Prostate gland (tissue), 2 donors: ENCODE results near the gene CCBE1. TPM values are rescaled to one million over a fixed set of nuclear protein-coding genes. Genes with fewer than 3 reads are reported as not detected.

Experiments used
- DNase-seq: peaks from one replicate; pipeline ENCODE4 v3.0.0-alpha.2; 2019; ENCODE audit warnings: low spot score
- H3K27ac ChIP-seq, 2 donors: fragments of 200-600 bp; sonication (generic); 2 replicates each; pipeline ENCODE4 v1.5.1; 2017 to 2019
- H3K27me3 ChIP-seq: fragments of 200-600 bp; sonication (generic); replicated peaks from 2 replicates; pipeline ENCODE4 v1.5.1; 2019; ENCODE audit not compliant: insufficient read depth
- H3K36me3 ChIP-seq, 2 donors: fragments of 200-600 bp; sonication (generic); 1 replicate in 1 of 2; 2 replicates in 1 of 2; pipeline versions ENCODE4 v1.5.1 to v1.8.1; 2017 to 2019
- H3K4me1 ChIP-seq: fragments of 200-600 bp; sonication (generic); replicated peaks from 2 replicates; pipeline ENCODE4 v1.5.1; 2019
- H3K4me3 ChIP-seq, 2 donors: fragments of 200-600 bp; sonication (generic); 2 replicates each; pipeline ENCODE4 v1.5.1; 2017 to 2019
- H3K9me3 ChIP-seq: fragments of 200-600 bp; sonication (generic); 2 replicates; pipeline ENCODE4 v1.5.1; 2017
- CTCF ChIP-seq, 4 experiments: fragments of 200-600 bp in 2 of 4; fragments of 450-650 bp in 2 of 4; sonication (generic) in 2 of 4; IDR thresholded peaks; 1 replicate in 3 of 4; 2 replicates in 1 of 4; pipeline ENCODE4 v1.5.1; 2016 to 2019; ENCODE audit warnings: antibody characterized with exemption in 4 of 4, mild to moderate bottlenecking in 2 of 4, moderate library complexity in 2 of 4
- POLR2A ChIP-seq: fragments of 450-650 bp; IDR thresholded peaks from one replicate; pipeline ENCODE4 v1.6.1; 2016; ENCODE audit warnings: antibody characterized with exemption, mild to moderate bottlenecking
- POLR2AphosphoS5 ChIP-seq: sonication (generic); formaldehyde crosslinking; IDR thresholded peaks from one replicate; pipeline ENCODE4 v1.6.1; 2017; ENCODE audit warnings: antibody characterized with exemption
- whole genome bisulfite sequencing: methylation state at CpG from one replicate; pipeline ENCODE4 v1.1.5; 2018; 5-methylcytosine and 5-hydroxymethylcytosine counted together
- intact Hi-C: fragments of 100-400 bp; cut with DNase I; formaldehyde crosslinking; loops from one replicate; pipeline ENCODE4 v1.14.2; 2022
- total RNA-seq, 2 donors: library from RNA; depleted of rRNA; stranded (reverse); fragments of >200 nt; gene quantifications; one replicate each; pipeline ENCODE4 v1.1.0, GENCODE V29; 2016

Gene CCBE1
- total RNA-seq, 2 donors from 2014 or later = 1.8 to 2.0 TPM

GRCh38 chr18:59730896-59731295, 33.7 kb upstream of the CCBE1 start:
- H3K4me1 ChIP-seq = no peaks in the 10 kb centered on the region
- TF ChIP-seq CTCF (IDR thresholded peaks at IDR 0.05) (no peak), POLR2AphosphoS5 (no peak), POLR2A (no peak)
- 46% methylated on average over 1 of the region's 1 CpG for WGBS
- no peaks in the 10 kb centered on the region for H3K36me3 ChIP-seq
- no peak overlapping the region for H3K27ac ChIP-seq
- no peak overlapping the region for H3K4me3 ChIP-seq
- intact Hi-C loops = no loop called here
- no peaks in the 10 kb centered on the region for H3K27me3 ChIP-seq
- no peaks in the 10 kb centered on the region for H3K9me3 ChIP-seq
- no peak for DNase-seq

GRCh38 chr18:59729781-59730180, 32.6 kb upstream of the CCBE1 start:
- H3K9me3 ChIP-seq = no peaks in the 10 kb centered on the region
- 90% methylated on average over 3 of the region's 3 CpGs for WGBS

GRCh38 chr18:59728816-59729215, 31.6 kb upstream of the CCBE1 start:
- Histone ChIP-seq H3K36me3 (no peaks in the 10 kb centered on the region), H3K4me3 (no peak overlapping the region), H3K27ac (no peak overlapping the region), H3K4me1 (no peaks in the 10 kb centered on the region), H3K27me3 (no peaks in the 10 kb centered on the region), H3K9me3 (no peaks in the 10 kb centered on the region)
- 67% methylated on average over 5 of the region's 5 CpGs for WGBS
- DNase-seq = no peak
- no peak for TF ChIP-seq POLR2AphosphoS5
- no peak for TF ChIP-seq POLR2A
- no peak for TF ChIP-seq CTCF (IDR thresholded peaks at IDR 0.05)
- intact Hi-C loops = no loop called here

More at GRCh38 chr18:59729781-59730180, 32.6 kb upstream of the CCBE1 start:
- DNase-seq = no peak
- no peak for TF ChIP-seq POLR2AphosphoS5
- TF ChIP-seq CTCF (IDR thresholded peaks at IDR 0.05) = no peak
- no peak for TF ChIP-seq POLR2A
- Histone ChIP-seq H3K36me3 (no peaks in the 10 kb centered on the region), H3K27me3 (no peaks in the 10 kb centered on the region), H3K4me1 (no peaks in the 10 kb centered on the region), H3K27ac (no peak overlapping the region), H3K4me3 (no peak overlapping the region)
- intact Hi-C loops = no loop called here

- no peaks in the 10 kb centered on the region for H3K9me3 ChIP-seq
- no peak for TF ChIP-seq CTCF (IDR thresholded peaks at IDR 0.05)
- TF ChIP-seq POLR2A = no peak
- no peak for TF ChIP-seq POLR2AphosphoS5
- intact Hi-C loops = no loop called here
- H3K4me1 ChIP-seq = no peaks in the 10 kb centered on the region
- no peak overlapping the region for H3K4me3 ChIP-seq
- no peak for DNase-seq
- no peak overlapping the region for H3K27ac ChIP-seq
- no peaks in the 10 kb centered on the region for H3K36me3 ChIP-seq
- no peaks in the 10 kb centered on the region for H3K27me3 ChIP-seq
These were observed 27.9 kb upstream of the CCBE1 start for GRCh38 chr18:59725142-59725541.

- Histone ChIP-seq H3K27me3 (no peaks in the 10 kb centered on the region), H3K4me3 (no peak overlapping the region), H3K4me1 (no peaks in the 10 kb centered on the region), H3K9me3 (no peaks in the 10 kb centered on the region), H3K27ac (no peak overlapping the region), H3K36me3 (no peaks in the 10 kb centered on the region)
- no peak for DNase-seq
- TF ChIP-seq POLR2AphosphoS5 = no peak
- no peak for TF ChIP-seq POLR2A
- TF ChIP-seq CTCF (IDR thresholded peaks at IDR 0.05) = no peak
- intact Hi-C loops = no loop called here
- WGBS = 83% methylated on average over 2 of the region's 2 CpGs
These were observed 26.9 kb upstream of the CCBE1 start for GRCh38 chr18:59724103-59724502.
